GM19395 (cell line): ENCODE data around the gene R3HDM1.
"Not testable (repeated sequence)": the region's sequence is repeated elsewhere in the genome, so short reads cannot be mapped to it uniquely, and the experiment has no call there.

Experiments
- ATAC-seq: cut with Tn5 transposase; IDR thresholded peaks from one replicate; pipeline ENCODE4 v1.9.1; 2021; ENCODE audit warnings: mild to moderate bottlenecking, moderate library complexity; ENCODE audit not compliant: unreplicated experiment

R3HDM1 gene

DNA sequence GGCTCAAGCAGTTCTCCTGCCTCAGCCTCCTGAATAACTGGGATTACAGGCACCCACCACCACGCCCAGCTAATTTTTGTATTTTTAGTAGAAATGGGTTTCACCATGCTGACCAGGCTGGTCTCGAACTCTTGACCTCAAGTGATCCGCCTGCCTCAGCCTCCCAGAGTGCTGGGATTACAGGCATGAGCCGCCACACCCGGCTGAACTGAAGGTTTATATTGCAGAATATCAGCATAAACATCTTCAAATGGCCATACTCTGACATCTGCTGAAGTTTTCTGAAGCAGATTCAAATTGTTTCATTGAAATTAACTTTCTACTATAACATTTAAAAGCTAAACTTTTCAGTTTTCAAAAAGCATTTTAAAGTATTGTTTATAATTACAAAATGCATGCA is 172.8 kb downstream of the R3HDM1 start:
- not testable (repeated sequence) for ATAC-seq

DNA sequence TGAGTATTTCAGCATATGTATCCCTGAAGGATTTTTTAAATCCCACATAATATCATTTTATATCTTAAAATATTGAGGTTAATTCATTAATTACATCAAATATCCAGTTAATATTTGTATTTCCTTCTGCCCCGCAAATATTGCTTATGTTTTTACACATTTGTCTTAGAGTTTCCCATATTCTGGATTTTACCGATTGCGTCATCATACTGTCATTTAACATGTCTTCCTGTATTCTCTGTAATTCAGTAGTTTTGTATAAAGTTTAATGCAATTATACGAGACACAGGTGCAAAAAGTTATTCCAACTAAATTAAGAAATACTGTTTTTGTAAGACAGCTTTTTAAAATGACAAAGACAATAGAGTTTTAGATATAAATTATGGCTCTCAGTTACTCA is 176.9 kb downstream of the R3HDM1 start:
- ATAC-seq = no peak

DNA sequence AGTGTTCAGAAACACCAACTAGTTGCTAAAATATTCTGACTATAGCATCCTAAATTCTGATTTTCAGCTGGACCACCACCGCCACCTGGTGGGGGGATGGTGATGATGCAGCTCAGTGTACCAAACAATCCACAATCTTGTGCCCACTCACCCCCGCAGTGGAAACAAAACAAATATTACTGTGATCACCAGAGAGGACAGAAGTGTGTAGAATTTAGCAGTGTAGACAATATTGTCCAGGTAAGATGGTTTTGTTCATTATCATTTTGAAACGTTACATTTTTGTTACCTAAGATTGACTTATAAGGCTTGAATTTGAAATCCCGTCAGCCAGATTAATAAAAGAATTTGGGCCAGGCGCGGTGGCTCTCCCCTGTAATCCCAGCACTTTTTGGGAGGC is 178.7 kb downstream of the R3HDM1 start:
- ATAC-seq = no peak

DNA sequence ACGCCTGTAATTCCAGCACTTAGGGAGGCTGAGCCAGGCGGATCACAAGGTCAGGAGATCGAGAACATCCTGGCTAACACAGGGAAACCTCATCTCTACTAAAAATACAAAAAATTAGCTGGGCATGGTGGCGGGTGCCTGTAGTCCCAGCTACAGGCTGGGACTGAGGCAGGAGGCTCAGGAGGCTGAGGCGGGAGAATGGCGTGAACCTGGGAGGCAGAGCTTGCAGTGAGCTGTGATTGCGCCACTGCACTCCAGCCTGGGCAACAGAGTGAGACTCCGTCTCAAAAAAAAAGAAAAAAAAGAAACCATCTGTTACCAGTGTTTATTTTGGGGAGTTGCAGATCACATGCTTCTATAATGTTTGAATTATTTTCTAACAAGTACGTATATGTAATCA is 183.8 kb downstream of the R3HDM1 start:
- ATAC-seq = not testable (repeated sequence)

DNA sequence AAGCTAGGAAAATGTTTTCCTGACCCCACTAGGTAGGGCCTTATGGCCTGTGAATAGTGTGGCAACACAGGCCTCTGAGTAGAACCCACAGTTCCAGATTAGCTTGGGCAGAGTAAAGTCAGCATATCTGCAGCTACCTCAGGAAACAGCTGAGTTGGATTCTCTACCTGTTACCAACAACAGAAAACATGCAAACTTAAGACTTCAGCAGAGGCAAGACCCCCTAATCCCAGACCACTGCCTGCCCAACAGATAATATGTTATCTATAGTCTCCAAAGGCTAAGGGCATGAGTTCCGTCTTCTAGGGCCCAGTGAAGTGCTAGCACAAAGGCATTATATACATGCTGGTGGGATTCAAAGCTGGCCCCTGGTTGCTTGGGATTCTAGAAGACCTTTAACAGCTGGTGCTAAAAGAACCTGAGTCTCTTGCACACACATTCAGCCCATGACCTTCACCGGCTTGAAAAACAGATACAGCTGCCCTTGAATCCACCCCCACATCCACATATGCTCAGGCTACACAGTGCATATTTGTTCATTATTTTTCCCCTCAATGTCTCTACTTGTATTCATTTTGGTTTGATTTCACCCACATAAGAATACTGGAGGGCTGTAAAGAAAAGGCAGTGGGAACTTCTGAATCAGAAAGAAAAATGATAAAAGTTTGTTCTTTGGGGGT is 196.9 kb downstream of the R3HDM1 start:
- no peak for ATAC-seq

DNA sequence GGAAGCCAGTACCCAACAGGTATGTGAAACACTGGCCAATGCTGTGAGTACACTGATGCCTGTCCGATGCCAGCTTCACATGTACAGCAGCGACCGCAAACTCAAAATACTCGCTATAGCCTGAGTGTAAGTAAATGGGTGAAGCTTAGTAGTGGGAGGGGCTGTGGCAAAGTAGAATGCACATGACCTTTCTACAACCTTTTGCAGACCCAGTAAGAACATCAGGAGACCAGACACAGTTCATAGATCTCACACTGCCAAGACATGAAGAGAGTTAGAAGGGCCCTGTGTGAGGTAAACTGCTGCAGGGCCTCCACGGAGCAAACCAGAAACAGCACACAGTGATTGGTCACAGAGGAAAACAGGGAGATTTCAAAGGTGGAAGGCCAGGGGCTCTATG is 201.3 kb downstream of the R3HDM1 start:
- ATAC-seq = no peak

DNA sequence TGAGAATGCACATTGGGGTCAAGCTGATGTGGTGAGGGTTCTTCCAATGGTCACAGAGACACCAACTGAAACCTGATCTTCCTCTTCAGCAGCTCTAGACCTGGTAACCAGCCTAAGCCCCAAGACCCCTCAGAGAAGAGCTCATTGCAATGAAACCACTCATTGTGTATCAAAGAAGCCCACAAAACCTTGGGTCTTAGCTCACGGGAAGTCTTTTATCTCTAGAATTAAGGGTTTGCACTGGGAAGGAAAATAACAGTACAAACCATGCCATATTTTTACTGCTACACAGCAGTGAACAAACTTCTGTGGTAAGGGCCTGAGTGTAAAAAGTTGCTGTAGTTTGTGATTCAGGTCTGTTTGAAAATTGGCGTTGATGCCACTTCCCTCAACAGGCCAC is 201.8 kb downstream of the R3HDM1 start:
- ATAC-seq = no peak

DNA sequence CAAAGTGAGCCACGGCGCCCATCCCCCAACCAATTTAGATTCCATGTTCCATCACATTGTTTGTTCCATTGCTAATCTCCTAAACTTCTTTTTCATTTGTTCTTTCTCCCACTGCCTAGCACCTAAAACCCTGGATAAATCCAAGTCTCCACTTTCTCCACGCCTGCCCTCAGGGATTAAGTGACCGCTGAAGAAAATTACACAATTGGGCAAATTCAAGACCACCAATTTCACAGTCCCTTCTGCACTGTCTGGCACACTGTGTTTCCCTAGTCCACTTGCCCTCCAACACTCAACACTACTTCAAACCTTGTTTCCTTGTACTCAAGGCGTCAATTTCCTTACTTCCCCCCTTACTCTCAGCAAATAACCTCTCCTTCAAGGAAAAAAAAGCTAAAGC is 205.3 kb downstream of the R3HDM1 start:
- no peak for ATAC-seq

DNA sequence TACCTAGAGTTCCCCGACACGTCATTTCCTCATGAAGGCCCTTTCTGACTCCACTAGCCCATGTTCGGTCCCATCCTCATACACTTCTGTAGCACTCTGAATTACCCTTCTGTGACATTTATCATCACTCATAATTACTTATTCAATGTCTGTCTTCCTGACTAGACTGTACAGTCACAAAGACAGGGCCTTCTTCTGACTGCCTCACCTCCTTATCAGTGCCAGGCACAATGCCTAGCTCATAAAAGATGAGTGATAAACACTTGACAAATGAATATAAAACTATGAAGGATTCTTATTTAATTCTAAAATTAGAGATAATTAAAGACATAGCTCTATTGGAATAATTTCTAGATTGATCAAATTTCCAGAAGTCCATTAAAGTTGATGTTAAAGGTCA is 208.9 kb downstream of the R3HDM1 start:
- ATAC-seq = no peak

DNA sequence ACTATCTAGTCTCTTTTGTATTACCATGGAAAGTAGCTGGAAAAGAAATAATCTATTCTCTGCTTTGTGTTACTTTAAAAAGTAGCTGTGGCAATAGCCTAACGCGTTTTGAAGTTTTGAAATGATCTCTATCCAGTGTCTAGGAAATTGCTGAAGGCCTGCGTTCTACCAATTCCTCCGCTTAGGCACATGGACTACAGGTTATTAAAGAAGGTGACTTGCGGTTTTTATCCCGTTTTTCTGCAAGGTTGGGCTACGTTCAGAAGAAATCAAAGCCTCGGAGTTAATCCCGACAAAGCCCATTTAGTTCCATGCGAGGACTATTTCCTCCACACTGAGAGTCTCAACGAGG is 209.7 kb downstream of the R3HDM1 start:
- no peak for ATAC-seq

DNA sequence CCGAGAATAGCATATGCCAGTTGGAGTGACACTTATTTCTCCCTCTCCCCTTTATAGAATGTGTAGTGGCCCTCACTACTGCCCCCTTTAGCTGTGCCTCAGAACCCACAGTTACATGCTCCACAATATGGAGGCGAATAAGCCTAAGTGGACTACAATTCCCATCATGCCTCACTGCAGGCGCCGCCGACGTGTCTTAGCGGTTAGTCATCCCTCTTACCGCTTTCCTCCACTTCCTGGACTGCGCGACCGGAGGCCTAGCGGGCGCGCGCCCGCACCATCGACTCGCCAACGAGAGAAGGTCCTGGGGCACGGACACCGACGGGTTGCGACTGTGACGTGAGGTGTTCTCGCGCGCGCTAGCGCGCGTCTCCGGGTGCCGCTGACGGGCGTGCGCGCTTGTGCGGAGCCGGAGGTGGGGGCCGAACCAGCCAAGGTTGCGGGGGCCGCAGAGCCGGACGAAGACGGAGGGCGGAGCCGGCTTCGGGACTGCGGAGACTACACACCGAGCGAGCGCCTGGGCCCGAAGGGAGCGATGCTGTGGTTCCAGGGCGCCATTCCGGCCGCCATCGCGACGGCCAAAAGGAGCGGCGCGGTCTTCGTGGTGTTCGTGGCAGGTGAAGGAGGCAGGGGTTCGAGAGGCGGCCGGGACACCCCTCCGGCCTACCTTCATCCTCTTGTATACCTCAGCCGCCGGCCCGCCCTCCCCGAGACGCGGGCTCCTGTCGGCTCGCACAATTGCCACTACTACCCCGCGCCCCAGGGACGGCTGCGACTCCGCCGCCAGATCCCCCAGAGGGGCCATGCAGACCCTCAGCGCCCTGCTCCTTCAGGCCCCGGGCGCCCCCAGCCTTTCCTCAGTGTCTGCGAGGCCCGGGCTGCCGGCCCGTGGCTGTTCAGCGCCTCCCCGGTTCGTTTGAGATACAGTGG is 210.4 kb downstream of the R3HDM1 start, which contains the start of gene UBXN4:
UBXN4 (plus strand) TSS at position 461 of the 930 bp plus-strand sequence; CDS start at position 536, 75 bp downstream.
- ATAC-seq = peak; percentile 89

DNA sequence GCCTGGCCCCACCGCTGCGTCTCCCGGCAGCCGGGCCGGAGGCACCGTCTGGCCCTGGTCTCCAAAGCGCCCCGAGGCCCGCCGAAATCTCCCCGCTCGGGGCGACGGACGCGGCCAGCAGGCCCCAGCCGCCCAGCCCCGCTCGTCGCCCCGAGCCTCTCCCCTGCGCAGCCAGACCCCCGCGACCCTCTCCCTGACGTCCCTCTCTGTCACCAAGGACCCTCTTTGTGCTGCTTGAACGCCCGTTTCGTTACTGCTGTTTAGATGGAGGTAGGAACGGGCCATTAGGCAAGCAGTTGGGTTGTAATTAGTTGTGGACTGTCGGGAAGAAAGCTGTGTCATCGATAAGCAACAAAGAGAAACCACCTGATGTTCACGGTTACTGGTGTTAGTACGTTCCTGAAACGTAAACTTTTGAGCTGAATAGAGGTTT is 211.1 kb downstream of the R3HDM1 start:
- ATAC-seq = peak; percentile 31

DNA sequence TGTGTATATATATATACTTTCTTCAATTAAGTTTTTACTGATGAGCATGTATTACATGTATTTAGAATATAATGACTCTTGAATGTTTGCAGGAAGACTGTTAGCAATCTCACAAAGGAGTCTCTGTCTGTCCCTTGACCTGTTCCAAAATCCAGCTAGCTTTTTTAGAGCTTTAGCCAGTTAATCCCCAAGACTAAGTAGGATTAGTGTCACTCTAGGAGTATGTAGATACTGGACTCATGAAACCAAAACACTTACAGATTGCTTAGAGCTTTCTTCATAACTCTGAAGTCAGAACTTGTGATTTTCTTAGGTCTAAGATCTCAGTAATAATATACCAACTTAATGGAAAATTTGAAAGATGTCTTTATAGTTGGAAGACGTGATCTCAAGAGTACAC is 212.6 kb downstream of the R3HDM1 start:
- no peak for ATAC-seq

DNA sequence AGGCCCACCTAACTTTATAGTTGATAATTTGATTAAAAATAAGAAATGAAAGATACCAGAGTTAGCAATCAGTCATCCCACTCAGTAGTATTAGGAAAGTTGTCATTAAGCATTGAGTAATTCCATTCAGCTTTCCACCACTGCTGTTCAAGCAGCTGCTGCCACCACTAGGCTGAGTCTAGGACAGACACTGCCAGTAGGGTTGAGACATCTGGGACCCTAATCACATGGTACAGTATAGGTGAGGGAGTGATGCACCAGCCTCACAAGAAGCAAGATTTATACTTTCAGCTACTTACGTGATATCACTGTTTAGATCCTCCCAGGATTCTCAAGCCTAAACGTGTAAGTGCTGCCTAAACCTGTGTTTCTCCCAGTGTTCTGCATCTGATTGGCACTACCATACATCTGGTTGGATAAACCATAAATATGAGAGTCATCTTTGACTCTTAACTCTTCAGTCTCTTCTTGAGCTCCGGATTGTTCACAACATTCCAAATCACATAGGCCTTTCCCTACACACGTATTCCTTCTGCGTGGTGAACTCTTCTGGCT is 213.6 kb downstream of the R3HDM1 start:
- peak; percentile 17 for ATAC-seq

DNA sequence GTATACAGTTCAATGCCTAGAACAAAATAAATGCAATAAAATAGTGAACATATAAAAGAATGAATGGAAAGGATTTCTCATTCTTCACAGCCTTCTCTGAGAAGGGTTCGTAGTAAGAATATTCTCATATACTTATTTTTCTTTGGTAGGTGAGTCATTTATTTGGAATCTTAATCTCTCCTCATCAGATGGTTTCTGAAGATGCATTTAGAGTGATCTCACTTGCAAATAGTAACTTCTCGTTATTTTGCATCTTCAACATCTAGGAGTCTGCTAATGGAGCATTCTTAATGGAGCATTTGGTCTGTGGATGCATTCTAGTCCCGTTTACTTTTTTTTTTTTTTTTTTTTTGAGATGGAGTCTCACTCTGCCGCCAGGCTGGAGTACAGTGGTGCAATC is 214.3 kb downstream of the R3HDM1 start:
- ATAC-seq = no peak

DNA sequence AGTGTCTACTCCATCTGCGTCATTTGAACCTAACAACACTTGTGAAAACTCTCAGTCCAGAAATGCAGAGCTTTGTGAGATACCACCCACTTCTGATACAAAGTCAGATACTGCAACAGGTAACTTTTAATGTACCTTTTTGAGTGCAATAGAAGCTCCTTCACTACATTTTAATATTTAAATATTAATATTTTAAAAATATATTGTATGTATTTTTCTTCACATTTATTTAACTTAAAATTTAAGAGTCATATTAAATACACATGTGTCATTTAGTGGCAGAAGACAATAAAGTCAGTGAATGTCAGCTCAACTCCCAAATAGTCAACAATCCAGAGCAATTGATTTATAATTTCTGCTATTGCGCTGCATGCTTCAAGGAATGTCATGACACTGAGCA is 224.3 kb downstream of the R3HDM1 start:
- no peak for ATAC-seq

DNA sequence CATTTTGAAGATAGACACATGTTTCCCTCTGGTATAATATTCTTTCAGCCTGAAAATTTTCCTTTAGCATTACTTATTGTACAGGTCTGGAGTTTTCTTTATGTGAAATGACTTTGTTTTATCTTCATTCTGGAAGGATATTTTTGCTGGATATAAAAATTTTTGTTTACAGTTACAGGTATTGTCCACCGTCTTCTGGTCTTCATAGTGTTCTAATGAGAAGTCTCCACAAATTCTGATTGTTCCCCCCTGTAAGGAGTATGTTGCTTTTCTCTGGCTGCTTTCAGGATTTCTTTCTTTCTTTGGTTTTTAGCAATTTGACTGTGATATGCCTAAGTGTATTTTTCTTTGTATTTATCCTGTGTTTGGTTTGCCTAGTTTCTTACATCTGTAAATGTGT is 225.4 kb downstream of the R3HDM1 start:
- ATAC-seq = no peak

DNA sequence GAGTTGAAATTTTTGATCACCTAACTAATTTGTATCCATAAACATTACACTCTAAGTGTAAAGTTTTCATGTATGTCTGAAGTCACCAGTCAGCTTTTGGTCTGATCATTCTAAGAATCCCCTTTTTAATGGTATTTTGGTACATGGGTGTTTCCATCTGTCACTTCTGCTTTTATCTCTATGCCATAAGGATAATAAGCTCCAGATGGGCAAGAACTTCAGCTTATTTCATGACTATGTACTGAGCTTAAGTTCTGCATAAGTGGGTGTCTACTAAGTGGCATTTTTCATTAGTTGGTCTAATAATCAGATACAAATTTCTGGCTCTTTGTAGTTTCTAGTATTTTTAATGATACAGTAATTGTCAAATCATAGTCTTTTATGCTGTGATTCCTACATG is 230.7 kb downstream of the R3HDM1 start:
- ATAC-seq = no peak

DNA sequence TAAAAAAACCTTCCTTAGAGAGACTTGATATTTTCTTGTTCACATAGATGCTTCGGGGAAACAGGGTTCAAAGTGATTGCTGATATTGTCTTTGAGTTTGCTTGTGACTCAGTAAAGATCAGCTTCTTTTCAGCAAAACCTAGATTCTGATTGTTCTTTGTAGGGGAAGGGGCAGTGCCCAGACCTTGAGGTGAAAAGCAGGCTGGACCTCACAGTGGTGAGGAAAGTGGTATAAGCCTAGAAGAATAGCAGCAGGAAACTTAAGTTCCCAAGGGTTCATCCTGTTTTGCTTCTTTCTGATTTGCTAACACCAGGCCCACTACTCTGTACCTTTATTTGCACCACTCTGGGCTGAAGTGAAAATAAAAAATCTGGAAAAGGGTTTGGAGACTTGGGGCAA is 231.2 kb downstream of the R3HDM1 start:
- no peak for ATAC-seq

DNA sequence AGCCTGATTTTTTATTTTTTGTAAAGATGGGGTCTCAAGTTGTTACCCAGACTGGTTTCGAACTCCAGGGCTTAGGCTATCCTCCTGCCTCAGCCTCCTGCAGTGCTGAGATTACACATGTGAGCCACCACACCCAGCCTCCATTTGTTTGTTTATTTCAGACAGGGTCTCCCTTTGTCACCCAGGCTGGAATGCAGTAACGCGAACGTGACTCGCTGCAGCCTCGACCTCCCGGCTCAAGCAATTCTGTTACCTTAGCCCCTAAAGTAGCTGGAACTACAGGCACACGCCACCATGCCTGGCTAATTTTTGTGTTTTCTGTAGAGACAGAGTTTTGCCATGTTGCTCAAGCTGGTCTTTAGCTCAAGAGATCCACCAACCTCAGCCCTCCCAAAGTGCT is 237.6 kb downstream of the R3HDM1 start:
- no peak for ATAC-seq

DNA sequence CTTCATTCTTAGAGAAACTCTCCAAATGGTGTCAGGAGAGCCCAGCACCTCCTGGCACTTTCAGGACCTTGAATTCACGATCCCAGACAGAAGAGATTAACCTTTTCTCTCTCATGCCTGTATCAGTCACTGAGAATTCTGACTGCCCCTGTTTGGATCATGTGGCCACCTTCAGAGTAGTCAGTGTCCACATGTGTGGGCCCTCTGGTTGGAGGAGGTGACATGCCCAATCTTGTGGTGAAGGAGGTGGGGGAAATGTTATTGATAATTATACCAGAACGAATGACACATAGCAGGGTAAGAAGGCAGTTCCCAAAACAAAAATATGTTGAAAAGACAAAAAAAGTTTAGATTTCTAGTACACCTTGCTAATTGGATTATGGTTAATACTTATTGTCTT is 242.0 kb downstream of the R3HDM1 start:
- ATAC-seq = no peak

DNA sequence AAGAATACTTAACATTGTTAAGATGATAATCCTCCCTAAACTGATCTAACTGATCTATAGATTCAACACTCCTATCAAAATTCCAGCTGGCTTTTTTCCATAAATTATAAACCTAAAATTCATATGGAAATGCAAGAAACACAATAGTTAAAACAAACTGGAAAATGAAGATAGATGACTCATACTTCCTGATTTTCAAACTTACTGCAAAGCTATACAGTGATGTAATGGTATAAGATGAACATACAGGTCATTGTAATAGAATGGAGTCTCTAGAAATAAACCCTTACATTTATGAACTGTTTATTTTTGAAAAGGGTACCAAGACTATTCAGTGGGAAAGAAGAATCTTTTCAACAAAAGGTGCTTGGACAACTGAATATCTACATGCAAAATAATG is 242.6 kb downstream of the R3HDM1 start:
- no peak for ATAC-seq
